Endothelial cell of umbilical vein (primary cell): ENCODE results near the gene DBNDD2. TPM values are rescaled to one million over a fixed set of nuclear protein-coding genes. Genes with fewer than 3 reads are reported as not detected.

ENCODE experiments used
- BruUV-seq: library from RNA; stranded (reverse); fragments of 400-500 nt; replicated peaks from 2 replicates; lab custom pipeline; 2021; lab: Mats Ljungman, UMichigan
- CTCF ChIA-PET: fragments of 300-600, 350-600 bp; sonication (Branson Sonifier 250); formaldehyde crosslinking; loops from one replicate; lab custom pipeline; 2021; ENCODE audit warnings: antibody characterized with exemption, inconsistent platforms; lab: Charles Lee
- POLR2A ChIA-PET: fragments of 300-600, 350-600 bp; sonication (Branson Sonifier 250); formaldehyde crosslinking; loops from one replicate; lab custom pipeline; 2021; ENCODE audit warnings: antibody characterized with exemption, inconsistent platforms; lab: Charles Lee
- DNase-seq: peaks from one replicate; pipeline ENCODE4 v3.0.0-alpha.2; 2011; ENCODE audit warnings: low read depth, low spot score
- FAIRE-seq: peaks from 2 replicates; lab custom pipeline; 2011; peaks lifted over from hg19 to GRCh38; lab: Jason Lieb, UNC
- H2AFZ ChIP-seq: 2 replicates; pipeline ENCODE4 v1.6.0; 2012; ENCODE audit warnings: low read depth, low read length, control low read depth, inconsistent platforms
- H3K27ac ChIP-seq: 2 replicates; pipeline ENCODE4 v1.5.1; 2011; ENCODE audit warnings: low read depth, mild to moderate bottlenecking, control low read depth, low read length, moderate library complexity; ENCODE audit not compliant: insufficient read depth
- H3K27me3 ChIP-seq, 2 experiments: 2 replicates each; pipeline versions ENCODE4 v1.6.0 to v1.6.1; 2011; ENCODE audit warnings: low read length in 2 of 2, mixed read lengths in 1 of 2; ENCODE audit not compliant: control insufficient read depth in 2 of 2, insufficient read depth in 2 of 2
- H3K36me3 ChIP-seq, 2 experiments: 2 replicates in 1 of 2; 3 replicates in 1 of 2; pipeline ENCODE4 v1.5.1; 2011; ENCODE audit warnings: low read length in 2 of 2, mild to moderate bottlenecking in 1 of 2, moderate library complexity in 1 of 2; ENCODE audit not compliant: control insufficient read depth in 2 of 2, insufficient read depth in 2 of 2; ENCODE audit errors: extremely low read depth in 1 of 2
- H3K4me1 ChIP-seq: 3 replicates; pipeline ENCODE4 v1.5.1; 2011; ENCODE audit warnings: mild to moderate bottlenecking, low read length; ENCODE audit not compliant: control insufficient read depth, insufficient read depth; ENCODE audit errors: extremely low read depth
- H3K4me2 ChIP-seq: 2 replicates; pipeline ENCODE4 v1.6.1; 2011; ENCODE audit warnings: low read length, control low read depth, mixed read lengths; ENCODE audit not compliant: insufficient read depth
- H3K4me3 ChIP-seq, 3 experiments: fragments of 200-600 bp in 1 of 3; sonication (generic), shearing (Covaris generic) in 1 of 3; replicated peaks in 1 of 3; 2 replicates each; pipeline ENCODE4 v1.5.1; 2011 to 2016; ENCODE audit warnings: control low read depth in 3 of 3, low read length in 3 of 3, mild to moderate bottlenecking in 2 of 3, inconsistent platforms in 1 of 3, low read depth in 1 of 3, moderate library complexity in 1 of 3; ENCODE audit not compliant: insufficient read depth in 1 of 3
- H3K79me2 ChIP-seq: 2 replicates; pipeline ENCODE4 v1.6.0; 2012; ENCODE audit warnings: low read length, inconsistent platforms; ENCODE audit not compliant: control insufficient read depth, insufficient read depth
- H3K9ac ChIP-seq: replicated peaks from 2 replicates; pipeline ENCODE3; 2011; ENCODE audit warnings: low read length, control low read depth; ENCODE audit not compliant: insufficient read depth; ENCODE audit errors: extremely low read depth
- H3K9me1 ChIP-seq: replicated peaks from 3 replicates; pipeline ENCODE4 v1.6.0; 2011; ENCODE audit warnings: mild to moderate bottlenecking, low read length; ENCODE audit not compliant: control insufficient read depth, insufficient read depth; ENCODE audit errors: extremely low read depth
- H3K9me3 ChIP-seq: replicated peaks from 2 replicates; pipeline ENCODE4 v1.5.1; 2012; ENCODE audit warnings: low read length, inconsistent platforms; ENCODE audit not compliant: control insufficient read depth, insufficient read depth
- H4K20me1 ChIP-seq: replicated peaks from 2 replicates; pipeline ENCODE3; 2011; ENCODE audit warnings: mild to moderate bottlenecking, low read length; ENCODE audit not compliant: control insufficient read depth, insufficient read depth; ENCODE audit errors: extremely low read depth
- EZH2 ChIP-seq: IDR thresholded peaks from 2 replicates; pipeline ENCODE4 v1.6.1; 2012; ENCODE audit warnings: borderline replicate concordance, low read depth, mild to moderate bottlenecking, moderate library complexity, low read length, inconsistent platforms; ENCODE audit not compliant: severe bottlenecking
- FOS ChIP-seq: IDR thresholded peaks from 2 replicates; pipeline ENCODE4 v1.6.1; 2011; ENCODE audit warnings: mild to moderate bottlenecking, low read length, moderate library complexity, borderline replicate concordance; ENCODE audit not compliant: insufficient read depth
- GATA2 ChIP-seq: IDR thresholded peaks from 2 replicates; pipeline ENCODE4 v1.7.0; 2011; ENCODE audit warnings: low read depth, mild to moderate bottlenecking, moderate library complexity, mixed read lengths, low read length; ENCODE audit not compliant: insufficient read length, insufficient read depth
- JUN ChIP-seq: IDR thresholded peaks from 2 replicates; pipeline ENCODE4 v1.6.1; 2011; ENCODE audit warnings: borderline replicate concordance, low read depth; ENCODE audit not compliant: insufficient read length, insufficient read depth
- MYC ChIP-seq: IDR thresholded peaks from one replicate; pipeline ENCODE4 v1.6.1; 2011; ENCODE audit warnings: mild to moderate bottlenecking, low read depth, low read length
- POLR2A ChIP-seq: IDR thresholded peaks from 2 replicates; pipeline ENCODE4 v1.6.1; 2012; ENCODE audit warnings: low read depth, mild to moderate bottlenecking, control low read depth, low read length
- POLR2AphosphoS5 ChIP-seq: IDR thresholded peaks from 2 replicates; pipeline ENCODE4 v1.6.1; 2012; ENCODE audit warnings: low read depth, mild to moderate bottlenecking, control low read depth, low read length, moderate library complexity; ENCODE audit not compliant: insufficient read depth
- dilution Hi-C: fragments of 300-500 bp; cut with MboI; formaldehyde crosslinking; loops from one replicate; pipeline ENCODE4 v1.15.0; 2019; ENCODE audit warnings: low sequenced_read_pairs; ENCODE audit not compliant: extremely low pct_ligation_motif_present
- intact Hi-C: fragments of 100-400 bp; cut with micrococcal nuclease; formaldehyde crosslinking; loops from one replicate; pipeline ENCODE4 v1.10.0; 2022
- polyA plus RNA-seq, 4 experiments: library from polyadenylated mRNA; depleted of rRNA in 3 of 4; stranded (reverse) in 3 of 4; unstranded in 1 of 4; fragments of >200 nt; gene quantifications; 2 replicates each; pipeline versions ENCODE4 v1.2.1 to v1.2.3, GENCODE V29; 2011 to 2012; ENCODE audit warnings: missing spikeins in 1 of 4
- total RNA-seq: library from RNA; stranded (reverse); gene quantifications from 2 replicates; pipeline ENCODE4 v1.2.3, GENCODE V29; 2021
- TF ChIP-seq, protein P1 (sequence below): IDR thresholded peaks from 2 replicates; pipeline ENCODE4 v1.6.1; 2011; ENCODE audit not compliant: insufficient read depth, insufficient read length
- TF ChIP-seq, protein P2 (sequence below), 2 donors: IDR thresholded peaks; 1 replicate in 1 of 2; 2 replicates in 1 of 2; pipeline ENCODE4 v1.5.1; 2011; ENCODE audit warnings: low read length in 2 of 2, mild to moderate bottlenecking in 2 of 2, moderate library complexity in 2 of 2, control low read depth in 1 of 2, inconsistent platforms in 1 of 2, low read depth in 1 of 2; ENCODE audit not compliant: insufficient read depth in 1 of 2; ENCODE audit errors: extremely low read depth in 1 of 2

The DBNDD2 gene
- total and polyA plus RNA-seq, 2 donors (not counting 3 experiments of a cell fraction or from before 2014, with no cell fraction given), result 15.6 to 27.9 TPM

DNA sequence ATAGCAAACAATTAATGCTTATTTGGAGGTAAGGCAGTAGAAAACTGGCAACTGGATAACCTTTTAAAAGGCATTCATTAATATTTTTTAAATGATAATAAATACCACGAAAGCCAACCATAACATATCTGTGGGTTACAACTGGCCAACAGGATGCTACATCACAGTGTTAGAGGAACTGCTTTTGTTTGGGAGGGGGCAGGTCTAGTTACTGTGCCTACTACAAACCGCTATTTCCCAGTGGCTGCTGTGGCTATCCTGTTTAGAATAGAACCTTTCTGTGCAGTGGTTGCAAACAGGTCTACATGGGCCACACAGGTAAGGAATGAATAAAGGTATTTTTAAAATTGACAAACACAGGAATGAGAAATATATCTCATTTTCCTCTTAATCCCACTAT, 8.8 kb downstream of the DBNDD2 start:
- Histone ChIP-seq H4K20me1 (no peaks in the 10 kb centered on the region), H3K9me3 (no peaks in the 10 kb centered on the region), H3K4me1 (peaks cover 21% of the 10 kb centered on the region), H3K4me3 (peak overlapping the region in 1 of 3 experiments; percentile 70), H3K27ac (no peak overlapping the region), H3K36me3 (peaks cover 7 to 18% of the 10 kb centered on the region in 2 experiments), H3K9ac (peak overlapping the region; percentile 88), H3K9me1 (no peaks in the 10 kb centered on the region), H3K27me3 (no peaks in the 10 kb centered on the region), H3K79me2 (peaks cover 22% of the 10 kb centered on the region), H3K4me2 (peak overlapping the region; percentile 84), H2AFZ (no peak overlapping the region)
- TF ChIP-seq EZH2, result no peak
- TF ChIP-seq JUN, result no peak
- no peak for TF ChIP-seq MYC
- TF ChIP-seq, protein P1, sequence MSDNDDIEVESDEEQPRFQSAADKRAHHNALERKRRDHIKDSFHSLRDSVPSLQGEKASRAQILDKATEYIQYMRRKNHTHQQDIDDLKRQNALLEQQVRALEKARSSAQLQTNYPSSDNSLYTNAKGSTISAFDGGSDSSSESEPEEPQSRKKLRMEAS, result no peak
- no peak for TF ChIP-seq GATA2
- no peak for TF ChIP-seq FOS
- TF ChIP-seq POLR2A, result no peak
- TF ChIP-seq, protein P2, sequence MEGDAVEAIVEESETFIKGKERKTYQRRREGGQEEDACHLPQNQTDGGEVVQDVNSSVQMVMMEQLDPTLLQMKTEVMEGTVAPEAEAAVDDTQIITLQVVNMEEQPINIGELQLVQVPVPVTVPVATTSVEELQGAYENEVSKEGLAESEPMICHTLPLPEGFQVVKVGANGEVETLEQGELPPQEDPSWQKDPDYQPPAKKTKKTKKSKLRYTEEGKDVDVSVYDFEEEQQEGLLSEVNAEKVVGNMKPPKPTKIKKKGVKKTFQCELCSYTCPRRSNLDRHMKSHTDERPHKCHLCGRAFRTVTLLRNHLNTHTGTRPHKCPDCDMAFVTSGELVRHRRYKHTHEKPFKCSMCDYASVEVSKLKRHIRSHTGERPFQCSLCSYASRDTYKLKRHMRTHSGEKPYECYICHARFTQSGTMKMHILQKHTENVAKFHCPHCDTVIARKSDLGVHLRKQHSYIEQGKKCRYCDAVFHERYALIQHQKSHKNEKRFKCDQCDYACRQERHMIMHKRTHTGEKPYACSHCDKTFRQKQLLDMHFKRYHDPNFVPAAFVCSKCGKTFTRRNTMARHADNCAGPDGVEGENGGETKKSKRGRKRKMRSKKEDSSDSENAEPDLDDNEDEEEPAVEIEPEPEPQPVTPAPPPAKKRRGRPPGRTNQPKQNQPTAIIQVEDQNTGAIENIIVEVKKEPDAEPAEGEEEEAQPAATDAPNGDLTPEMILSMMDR (IDR thresholded peaks at IDR 0.05; ENCODE audit: extremely low read depth in 1 of 2, insufficient read depth in 1 of 2, low read depth in 1 of 2, low read length in 2 of 2), result no peak
- no peak for TF ChIP-seq POLR2AphosphoS5
- CTCF ChIA-PET, result interaction anchor here (1.9 to 7.0 kb wide), 2 partner anchors 20 to 43 kb away, joined by 13 to 42 read pairs; no protein-coding TSS in a partner anchor
- no peak for DNase-seq
- dilution Hi-C loops, result no loop called here
- intact Hi-C loops, result loop anchor here (1.0 kb wide), 2 partner anchors 11 to 19 kb away; no protein-coding TSS in a partner anchor
- BruUV-seq, result no TSS peak
- FAIRE-seq, result no peak
- POLR2A ChIA-PET, result no interaction called here
